Tibial nerve (tissue), 4 donors: ENCODE measurements around the gene BCAR1. TPM values are rescaled to one million over a fixed set of nuclear protein-coding genes. Genes with fewer than 3 reads are reported as not detected.

Experiments used
- DNase-seq, 2 donors: peaks; one replicate each; pipeline ENCODE4 v3.0.0-alpha.2; 2019; ENCODE audit warnings: low spot score in 2 of 2
- H3K27ac ChIP-seq, 4 donors: fragments of 200-600 bp; sonication (generic) in 3 of 4; one replicate each; pipeline ENCODE4 v1.5.1; 2017 to 2019; ENCODE audit warnings: mild to moderate bottlenecking in 1 of 4
- H3K27me3 ChIP-seq, 2 donors: fragments of 200-600 bp; sonication (generic) in 1 of 2; one replicate each; pipeline versions ENCODE4 v1.5.1 to v1.6.0; 2017 to 2019
- H3K36me3 ChIP-seq, 3 donors: fragments of 200-600 bp; sonication (generic); one replicate each; pipeline ENCODE4 v1.5.1; 2018 to 2019
- H3K4me1 ChIP-seq, 4 donors: fragments of 200-600 bp; sonication (generic) in 3 of 4; one replicate each; pipeline ENCODE4 v1.5.1; 2017 to 2019
- H3K4me3 ChIP-seq, 4 donors: fragments of 200-600 bp; sonication (generic) in 3 of 4; one replicate each; pipeline ENCODE4 v1.5.1; 2017 to 2019; ENCODE audit warnings: mild to moderate bottlenecking in 1 of 4, moderate library complexity in 1 of 4
- H3K9me3 ChIP-seq, 4 donors: fragments of 200-600 bp; sonication (generic) in 3 of 4; one replicate each; pipeline ENCODE4 v1.5.1; 2017 to 2019
- CTCF ChIP-seq, 5 experiments: fragments of 200-600 bp in 3 of 5; fragments of 450-650 bp in 2 of 5; sonication (generic) in 3 of 5; IDR thresholded peaks; one replicate each; pipeline ENCODE4 v1.5.1; 2016 to 2019; ENCODE audit warnings: antibody characterized with exemption in 5 of 5, mild to moderate bottlenecking in 3 of 5, moderate library complexity in 2 of 5
- EP300 ChIP-seq, 2 donors: sonication (generic); formaldehyde crosslinking; IDR thresholded peaks; one replicate each; pipeline ENCODE4 v1.6.1; 2017; ENCODE audit warnings: antibody characterized with exemption in 2 of 2, mild to moderate bottlenecking in 1 of 2
- POLR2A ChIP-seq, 2 donors: fragments of 450-650 bp; IDR thresholded peaks; one replicate each; pipeline ENCODE4 v1.6.1; 2017; ENCODE audit warnings: antibody characterized with exemption in 2 of 2, mild to moderate bottlenecking in 2 of 2, moderate library complexity in 2 of 2
- WGBS, 2 donors: methylation state at CpG; one replicate each; pipeline ENCODE4 v1.1.5; 2018; 5-methylcytosine and 5-hydroxymethylcytosine counted together
- total RNA-seq, 4 donors: library from RNA; depleted of rRNA; stranded (reverse); fragments of >200 nt; gene quantifications; one replicate each; pipeline ENCODE4 v1.1.0, GENCODE V29; 2016

The BCAR1 gene
- total RNA-seq, 4 donors from 2014 or later = 41.0 to 57.3 (median 42.9) TPM

- peak overlapping the region; percentile 84 to 98 (median 93) for H3K4me3 ChIP-seq
These were observed 13.1 kb upstream of the BCAR1 start for GRCh38 chr16:75264457-75264998.

GRCh38 chr16:75263963-75264445 is 12.6 kb upstream of the BCAR1 start:
- no peaks in the 10 kb centered on the region for H3K27me3 ChIP-seq
- no peaks in the 10 kb centered on the region for H3K36me3 ChIP-seq
- DNase-seq = no peak
- TF ChIP-seq EP300 (IDR thresholded peaks at IDR 0.05) (no peak), POLR2A (IDR thresholded peaks at IDR 0.05) (no peak), CTCF (IDR thresholded peaks at IDR 0.05) (no peak)
- peak overlapping the region in 3 of 4 donors; percentile 87 to 91 (median 88) for H3K27ac ChIP-seq
- H3K4me3 ChIP-seq = peak overlapping the region in 3 of 4 donors; percentile 84 to 95 (median 91)
- 11 to 22% methylated on average over 8 of the region's 8 CpGs for WGBS, 2 donors
- H3K9me3 ChIP-seq = no peaks in the 10 kb centered on the region
- H3K4me1 ChIP-seq = peaks cover 0 to 66% (median 39%) of the 10 kb centered on the region in 4 donors

More at GRCh38 chr16:75264457-75264998, 13.1 kb upstream of the BCAR1 start:
- Histone ChIP-seq H3K36me3 (no peaks in the 10 kb centered on the region), H3K27ac (peak overlapping the region; percentile 87 to 91 (median 89)), H3K4me1 (peaks cover 0 to 64% (median 39%) of the 10 kb centered on the region in 4 donors), H3K27me3 (no peaks in the 10 kb centered on the region), H3K9me3 (no peaks in the 10 kb centered on the region)
- WGBS, 2 donors = 10 to 15% methylated on average over 12 to 13 of the region's 14 CpGs
- DNase-seq = peak in 1 of 2 donors; percentile 48
- TF ChIP-seq EP300 (IDR thresholded peaks at IDR 0.05) (no peak), POLR2A (IDR thresholded peaks at IDR 0.05) (no peak), CTCF (IDR thresholded peaks at IDR 0.05) (no peak)

- DNase-seq = no peak
- no peak for TF ChIP-seq POLR2A (IDR thresholded peaks at IDR 0.05)
- no peak for TF ChIP-seq CTCF (IDR thresholded peaks at IDR 0.05)
- no peak for TF ChIP-seq EP300 (IDR thresholded peaks at IDR 0.05)
- no peaks in the 10 kb centered on the region for H3K27me3 ChIP-seq
- peak overlapping the region in 3 of 4 donors; percentile 87 to 91 (median 88) for H3K27ac ChIP-seq
- H3K36me3 ChIP-seq = no peaks in the 10 kb centered on the region
- WGBS, 2 donors = 41 to 53% methylated on average over 10 to 14 of the region's 14 CpGs
- peaks cover 0 to 72% (median 39%) of the 10 kb centered on the region in 4 donors for H3K4me1 ChIP-seq
- H3K4me3 ChIP-seq = peak overlapping the region in 2 of 4 donors; percentile 84 to 91
- no peaks in the 10 kb centered on the region for H3K9me3 ChIP-seq
These were observed 12.0 kb upstream of the BCAR1 start for GRCh38 chr16:75263291-75263962.

- Histone ChIP-seq H3K27me3 (no peaks in the 10 kb centered on the region), H3K27ac (peak overlapping the region in 3 of 4 donors; percentile 8 to 91 (median 87)), H3K4me1 (peaks cover 0 to 75% (median 41%) of the 10 kb centered on the region in 4 donors), H3K9me3 (no peaks in the 10 kb centered on the region), H3K4me3 (no peak overlapping the region), H3K36me3 (no peaks in the 10 kb centered on the region)
- DNase-seq = no peak
- TF ChIP-seq CTCF (IDR thresholded peaks at IDR 0.05) = no peak
- TF ChIP-seq EP300 (IDR thresholded peaks at IDR 0.05) = no peak
- no peak for TF ChIP-seq POLR2A (IDR thresholded peaks at IDR 0.05)
- WGBS, 2 donors = 82% methylated on average over 5 of the region's 5 CpGs; no CpG with 5 or more reads in 1 of the 2 donors
These were observed 11.3 kb upstream of the BCAR1 start for GRCh38 chr16:75262800-75263127.
